RWPE2 (cell line): Measurements from ENCODE around the gene NXPE4.
"Not testable (repeated sequence)": the region's sequence is repeated elsewhere in the genome, so short reads cannot be mapped to it uniquely, and the experiment has no call there.

ENCODE experiments used
- ATAC-seq: fragments of 200-7000 bp; cut with Tn5 transposase; 3 replicates; pipeline ENCODE4 v1.9.1; 2021; ENCODE audit warnings: low read depth
- DNase-seq: peaks from one replicate; pipeline ENCODE4 v3.0.0-alpha.2; 2020; ENCODE audit warnings: low spot score
- H3K27ac ChIP-seq: fragments of 450-650 bp; 2 replicates; pipeline ENCODE4 v1.5.1; 2017; ENCODE audit warnings: mild to moderate bottlenecking; ENCODE audit not compliant: poor library complexity, severe bottlenecking
- H3K27me3 ChIP-seq: fragments of 250-450 bp; sonication (Bioruptor Pico); 2 replicates; pipeline ENCODE4 v1.5.1; 2021; ENCODE audit warnings: mild to moderate bottlenecking, moderate library complexity; ENCODE audit not compliant: insufficient read depth, poor library complexity, severe bottlenecking
- H3K36me3 ChIP-seq: fragments of 250-450 bp; sonication (Bioruptor Pico); 2 replicates; pipeline ENCODE4 v1.5.1; 2020; ENCODE audit warnings: low read depth, mild to moderate bottlenecking, moderate library complexity
- H3K4me1 ChIP-seq: fragments of 250-450 bp; sonication (Bioruptor Pico); 2 replicates; pipeline ENCODE4 v1.5.1; 2021; ENCODE audit warnings: mild to moderate bottlenecking, moderate library complexity; ENCODE audit not compliant: insufficient read depth, poor library complexity, severe bottlenecking
- H3K4me3 ChIP-seq: fragments of 250-450 bp; sonication (Bioruptor Pico); 2 replicates; pipeline ENCODE4 v1.5.1; 2021; ENCODE audit warnings: mild to moderate bottlenecking, moderate library complexity; ENCODE audit not compliant: severe bottlenecking
- H3K9me3 ChIP-seq: fragments of 250-450 bp; sonication (Bioruptor Pico); 2 replicates; pipeline ENCODE4 v1.5.1; 2021; ENCODE audit warnings: mild to moderate bottlenecking, moderate library complexity; ENCODE audit not compliant: severe bottlenecking
- CTCF ChIP-seq: fragments of 450-650 bp; IDR thresholded peaks from one replicate; pipeline ENCODE4 v1.5.1; 2017; ENCODE audit warnings: mild to moderate bottlenecking, moderate library complexity; ENCODE audit not compliant: poor library complexity, severe bottlenecking

Gene NXPE4

GRCh38 chr11:114607753-114608459 lies 12.3 kb upstream of the NXPE4 start:
- ATAC-seq (no peak), DNase-seq (no peak)
- no peak overlapping the region for H3K4me3 ChIP-seq
- no peak overlapping the region for H3K27ac ChIP-seq
- H3K36me3 ChIP-seq, result no peaks in the 10 kb centered on the region
- no peak for TF ChIP-seq CTCF
- H3K4me1 ChIP-seq, result no peaks in the 10 kb centered on the region
- H3K9me3 ChIP-seq, result no peaks in the 10 kb centered on the region
- no peaks in the 10 kb centered on the region for H3K27me3 ChIP-seq

GRCh38 chr11:114606802-114607075 lies 11.2 kb upstream of the NXPE4 start:
- H3K9me3 ChIP-seq, H3K36me3 ChIP-seq, H3K27me3 ChIP-seq: not testable (repeated sequence)

GRCh38 chr11:114606003-114606801 lies 10.6 kb upstream of the NXPE4 start:
- ATAC-seq, result no peak
- Histone ChIP-seq H3K4me3 (no peak overlapping the region), H3K4me1 (no peaks in the 10 kb centered on the region), H3K9me3 (no peaks in the 10 kb centered on the region), H3K27ac (no peak overlapping the region), H3K27me3 (no peaks in the 10 kb centered on the region), H3K36me3 (no peaks in the 10 kb centered on the region)
- DNase-seq, result no peak
- TF ChIP-seq CTCF, result no peak

More at GRCh38 chr11:114606802-114607075, 11.2 kb upstream of the NXPE4 start:
- DNase-seq, ATAC-seq, H3K27ac ChIP-seq, H3K4me3 ChIP-seq, H3K4me1 ChIP-seq: not testable (repeated sequence)

GRCh38 chr11:114605370-114605769 lies 9.8 kb upstream of the NXPE4 start:
- TF ChIP-seq CTCF, result no peak
- ATAC-seq (no peak), DNase-seq (no peak)
- no peaks in the 10 kb centered on the region for H3K27me3 ChIP-seq
- no peaks in the 10 kb centered on the region for H3K9me3 ChIP-seq
- H3K27ac ChIP-seq, result no peak overlapping the region
- no peaks in the 10 kb centered on the region for H3K4me1 ChIP-seq
- no peaks in the 10 kb centered on the region for H3K36me3 ChIP-seq
- no peak overlapping the region for H3K4me3 ChIP-seq

GRCh38 chr11:114604886-114605285 lies 9.3 kb upstream of the NXPE4 start:
- TF ChIP-seq CTCF, result no peak
- H3K27ac ChIP-seq, result no peak overlapping the region
- no peaks in the 10 kb centered on the region for H3K27me3 ChIP-seq
- no peaks in the 10 kb centered on the region for H3K9me3 ChIP-seq
- ATAC-seq, result no peak
- no peak for DNase-seq
- no peaks in the 10 kb centered on the region for H3K36me3 ChIP-seq
- no peak overlapping the region for H3K4me3 ChIP-seq
- no peaks in the 10 kb centered on the region for H3K4me1 ChIP-seq
